ENCODE data around the gene ERICH6B. TPM values are rescaled to one million over a fixed set of nuclear protein-coding genes. Genes with fewer than 3 reads are reported as not detected.

ERICH6B gene
- total and polyA plus RNA-seq, 2 experiments from 2014 or later, result not detected

DNA sequence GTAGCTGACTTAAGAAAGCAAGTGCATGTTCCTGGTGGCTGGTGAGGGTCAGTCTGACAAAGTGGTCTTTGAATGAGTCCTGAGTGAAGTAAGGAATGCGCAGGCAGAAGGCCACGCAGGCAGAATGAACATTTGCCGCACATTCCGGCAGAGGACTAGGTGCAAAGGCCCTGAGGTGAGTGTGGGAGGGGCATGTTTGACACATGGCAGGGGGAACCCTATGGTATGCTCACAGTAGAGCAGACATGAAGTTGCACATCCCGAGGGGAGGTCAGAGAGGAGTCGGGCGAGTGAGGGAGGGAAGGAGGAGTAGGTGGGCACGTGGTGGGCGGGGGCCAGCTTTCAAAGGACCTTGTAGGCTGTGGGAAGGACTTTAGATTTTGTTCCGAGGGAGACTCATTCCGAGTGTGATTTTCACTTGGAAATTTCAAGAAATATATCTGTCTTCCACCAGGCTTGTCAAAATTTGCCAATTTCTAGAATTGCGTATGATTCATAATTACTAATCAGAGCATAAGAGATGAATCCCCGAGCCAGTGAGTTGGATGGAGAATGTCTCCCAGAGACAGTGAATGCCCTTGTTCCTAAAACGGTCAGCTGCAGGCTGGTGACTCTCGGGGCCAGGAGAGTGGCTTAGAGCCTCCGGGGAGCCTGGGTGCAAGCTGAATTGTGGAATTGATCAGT, 40.3 kb downstream of the ERICH6B start (continued):
- TF ChIP-seq, protein P1, sequence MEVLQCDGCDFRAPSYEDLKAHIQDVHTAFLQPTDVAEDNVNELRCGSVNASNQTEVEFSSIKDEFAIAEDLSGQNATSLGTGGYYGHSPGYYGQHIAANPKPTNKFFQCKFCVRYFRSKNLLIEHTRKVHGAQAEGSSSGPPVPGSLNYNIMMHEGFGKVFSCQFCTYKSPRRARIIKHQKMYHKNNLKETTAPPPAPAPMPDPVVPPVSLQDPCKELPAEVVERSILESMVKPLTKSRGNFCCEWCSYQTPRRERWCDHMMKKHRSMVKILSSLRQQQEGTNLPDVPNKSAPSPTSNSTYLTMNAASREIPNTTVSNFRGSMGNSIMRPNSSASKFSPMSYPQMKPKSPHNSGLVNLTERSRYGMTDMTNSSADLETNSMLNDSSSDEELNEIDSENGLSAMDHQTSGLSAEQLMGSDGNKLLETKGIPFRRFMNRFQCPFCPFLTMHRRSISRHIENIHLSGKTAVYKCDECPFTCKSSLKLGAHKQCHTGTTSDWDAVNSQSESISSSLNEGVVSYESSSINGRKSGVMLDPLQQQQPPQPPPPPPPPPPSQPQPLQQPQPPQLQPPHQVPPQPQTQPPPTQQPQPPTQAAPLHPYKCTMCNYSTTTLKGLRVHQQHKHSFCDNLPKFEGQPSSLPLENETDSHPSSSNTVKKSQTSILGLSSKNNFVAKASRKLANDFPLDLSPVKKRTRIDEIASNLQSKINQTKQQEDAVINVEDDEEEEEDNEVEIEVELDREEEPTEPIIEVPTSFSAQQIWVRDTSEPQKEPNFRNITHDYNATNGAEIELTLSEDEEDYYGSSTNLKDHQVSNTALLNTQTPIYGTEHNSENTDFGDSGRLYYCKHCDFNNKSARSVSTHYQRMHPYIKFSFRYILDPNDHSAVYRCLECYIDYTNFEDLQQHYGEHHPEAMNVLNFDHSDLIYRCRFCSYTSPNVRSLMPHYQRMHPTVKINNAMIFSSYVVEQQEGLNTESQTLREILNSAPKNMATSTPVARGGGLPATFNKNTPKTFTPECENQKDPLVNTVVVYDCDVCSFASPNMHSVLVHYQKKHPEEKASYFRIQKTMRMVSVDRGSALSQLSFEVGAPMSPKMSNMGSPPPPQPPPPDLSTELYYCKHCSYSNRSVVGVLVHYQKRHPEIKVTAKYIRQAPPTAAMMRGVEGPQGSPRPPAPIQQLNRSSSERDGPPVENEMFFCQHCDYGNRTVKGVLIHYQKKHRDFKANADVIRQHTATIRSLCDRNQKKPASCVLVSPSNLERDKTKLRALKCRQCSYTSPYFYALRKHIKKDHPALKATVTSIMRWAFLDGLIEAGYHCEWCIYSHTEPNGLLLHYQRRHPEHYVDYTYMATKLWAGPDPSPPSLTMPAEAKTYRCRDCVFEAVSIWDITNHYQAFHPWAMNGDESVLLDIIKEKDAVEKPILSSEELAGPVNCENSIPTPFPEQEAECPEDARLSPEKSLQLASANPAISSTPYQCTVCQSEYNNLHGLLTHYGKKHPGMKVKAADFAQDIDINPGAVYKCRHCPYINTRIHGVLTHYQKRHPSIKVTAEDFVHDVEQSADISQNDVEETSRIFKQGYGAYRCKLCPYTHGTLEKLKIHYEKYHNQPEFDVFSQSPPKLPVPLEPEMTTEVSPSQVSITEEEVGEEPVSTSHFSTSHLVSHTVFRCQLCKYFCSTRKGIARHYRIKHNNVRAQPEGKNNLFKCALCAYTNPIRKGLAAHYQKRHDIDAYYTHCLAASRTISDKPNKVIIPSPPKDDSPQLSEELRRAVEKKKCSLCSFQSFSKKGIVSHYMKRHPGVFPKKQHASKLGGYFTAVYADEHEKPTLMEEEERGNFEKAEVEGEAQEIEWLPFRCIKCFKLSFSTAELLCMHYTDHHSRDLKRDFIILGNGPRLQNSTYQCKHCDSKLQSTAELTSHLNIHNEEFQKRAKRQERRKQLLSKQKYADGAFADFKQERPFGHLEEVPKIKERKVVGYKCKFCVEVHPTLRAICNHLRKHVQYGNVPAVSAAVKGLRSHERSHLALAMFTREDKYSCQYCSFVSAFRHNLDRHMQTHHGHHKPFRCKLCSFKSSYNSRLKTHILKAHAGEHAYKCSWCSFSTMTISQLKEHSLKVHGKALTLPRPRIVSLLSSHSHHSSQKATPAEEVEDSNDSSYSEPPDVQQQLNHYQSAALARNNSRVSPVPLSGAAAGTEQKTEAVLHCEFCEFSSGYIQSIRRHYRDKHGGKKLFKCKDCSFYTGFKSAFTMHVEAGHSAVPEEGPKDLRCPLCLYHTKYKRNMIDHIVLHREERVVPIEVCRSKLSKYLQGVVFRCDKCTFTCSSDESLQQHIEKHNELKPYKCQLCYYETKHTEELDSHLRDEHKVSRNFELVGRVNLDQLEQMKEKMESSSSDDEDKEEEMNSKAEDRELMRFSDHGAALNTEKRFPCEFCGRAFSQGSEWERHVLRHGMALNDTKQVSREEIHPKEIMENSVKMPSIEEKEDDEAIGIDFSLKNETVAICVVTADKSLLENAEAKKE (CRISPR knock-in tag; IDR thresholded peaks at IDR 0.05), result no peak
- TF ChIP-seq NANOG (IDR thresholded peaks at IDR 0.05; ENCODE audit: borderline replicate concordance), result no peak

DNA sequence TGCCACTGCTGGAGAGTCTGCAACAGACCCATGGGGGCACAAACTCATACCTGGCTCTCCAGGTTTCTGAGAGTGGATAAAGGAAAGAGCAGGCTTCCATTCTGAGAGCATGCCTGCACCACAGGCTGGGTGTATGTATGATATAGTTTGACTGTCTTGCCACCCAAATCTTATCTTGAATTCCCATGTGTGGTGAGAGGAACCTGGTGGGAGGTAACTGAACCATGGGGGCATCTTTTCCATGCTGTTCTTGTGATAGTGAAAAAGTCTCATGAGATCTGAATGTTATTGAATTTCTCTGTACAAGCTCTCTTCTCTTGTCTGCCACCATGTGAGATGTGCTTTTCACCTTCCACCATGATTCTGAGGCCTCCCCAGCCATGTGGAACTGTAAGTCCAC, 50.2 kb downstream of the ERICH6B start:
- H3K9me2 ChIP-seq (ENCODE audit: insufficient read depth), result peaks cover 7% of the 10 kb centered on the region; the same call in 1 of the 2 replicates
- H3K4me3 ChIP-seq, result no peak overlapping the region
- peaks cover 22% of the 10 kb centered on the region for H3K36me3 Mint-ChIP-seq (ENCODE audit: low read depth)
- no peaks in the 10 kb centered on the region for H3K79me2 ChIP-seq (replicated peaks; ENCODE audit: insufficient read depth)
- H3K4me3 Mint-ChIP-seq, result no peak overlapping the region
- H3K4me1 Mint-ChIP-seq, result peaks cover 7% of the 10 kb centered on the region; the same call in 2 of the 3 replicates
- H3K9me3 Mint-ChIP-seq, result peaks cover 29% of the 10 kb centered on the region
- no peaks in the 10 kb centered on the region for H3K27me3 ChIP-seq (ENCODE audit: insufficient read depth)
- H3K4me1 ChIP-seq (ENCODE audit: insufficient read depth), result no peaks in the 10 kb centered on the region
- no peak overlapping the region for H3K27ac Mint-ChIP-seq
- ATAC-seq, result no peak
- no peaks in the 10 kb centered on the region for H3K27me3 Mint-ChIP-seq (ENCODE audit: insufficient read depth, low read depth, poor library complexity)
- H3F3A ChIP-seq (replicated peaks; ENCODE audit: low read depth), result no peaks in the 10 kb centered on the region
- TF ChIP-seq, protein P2, sequence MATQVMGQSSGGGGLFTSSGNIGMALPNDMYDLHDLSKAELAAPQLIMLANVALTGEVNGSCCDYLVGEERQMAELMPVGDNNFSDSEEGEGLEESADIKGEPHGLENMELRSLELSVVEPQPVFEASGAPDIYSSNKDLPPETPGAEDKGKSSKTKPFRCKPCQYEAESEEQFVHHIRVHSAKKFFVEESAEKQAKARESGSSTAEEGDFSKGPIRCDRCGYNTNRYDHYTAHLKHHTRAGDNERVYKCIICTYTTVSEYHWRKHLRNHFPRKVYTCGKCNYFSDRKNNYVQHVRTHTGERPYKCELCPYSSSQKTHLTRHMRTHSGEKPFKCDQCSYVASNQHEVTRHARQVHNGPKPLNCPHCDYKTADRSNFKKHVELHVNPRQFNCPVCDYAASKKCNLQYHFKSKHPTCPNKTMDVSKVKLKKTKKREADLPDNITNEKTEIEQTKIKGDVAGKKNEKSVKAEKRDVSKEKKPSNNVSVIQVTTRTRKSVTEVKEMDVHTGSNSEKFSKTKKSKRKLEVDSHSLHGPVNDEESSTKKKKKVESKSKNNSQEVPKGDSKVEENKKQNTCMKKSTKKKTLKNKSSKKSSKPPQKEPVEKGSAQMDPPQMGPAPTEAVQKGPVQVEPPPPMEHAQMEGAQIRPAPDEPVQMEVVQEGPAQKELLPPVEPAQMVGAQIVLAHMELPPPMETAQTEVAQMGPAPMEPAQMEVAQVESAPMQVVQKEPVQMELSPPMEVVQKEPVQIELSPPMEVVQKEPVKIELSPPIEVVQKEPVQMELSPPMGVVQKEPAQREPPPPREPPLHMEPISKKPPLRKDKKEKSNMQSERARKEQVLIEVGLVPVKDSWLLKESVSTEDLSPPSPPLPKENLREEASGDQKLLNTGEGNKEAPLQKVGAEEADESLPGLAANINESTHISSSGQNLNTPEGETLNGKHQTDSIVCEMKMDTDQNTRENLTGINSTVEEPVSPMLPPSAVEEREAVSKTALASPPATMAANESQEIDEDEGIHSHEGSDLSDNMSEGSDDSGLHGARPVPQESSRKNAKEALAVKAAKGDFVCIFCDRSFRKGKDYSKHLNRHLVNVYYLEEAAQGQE (IDR thresholded peaks at IDR 0.05; ENCODE audit: unreplicated experiment), result no peak
- TF ChIP-seq, protein P3, sequence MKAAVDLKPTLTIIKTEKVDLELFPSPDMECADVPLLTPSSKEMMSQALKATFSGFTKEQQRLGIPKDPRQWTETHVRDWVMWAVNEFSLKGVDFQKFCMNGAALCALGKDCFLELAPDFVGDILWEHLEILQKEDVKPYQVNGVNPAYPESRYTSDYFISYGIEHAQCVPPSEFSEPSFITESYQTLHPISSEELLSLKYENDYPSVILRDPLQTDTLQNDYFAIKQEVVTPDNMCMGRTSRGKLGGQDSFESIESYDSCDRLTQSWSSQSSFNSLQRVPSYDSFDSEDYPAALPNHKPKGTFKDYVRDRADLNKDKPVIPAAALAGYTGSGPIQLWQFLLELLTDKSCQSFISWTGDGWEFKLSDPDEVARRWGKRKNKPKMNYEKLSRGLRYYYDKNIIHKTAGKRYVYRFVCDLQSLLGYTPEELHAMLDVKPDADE (IDR thresholded peaks at IDR 0.05), result no peak
- TF ChIP-seq JUNB (IDR thresholded peaks at IDR 0.05; ENCODE audit: unreplicated experiment), result no peak
- TF ChIP-seq CREB1 (CRISPR knock-in tag; IDR thresholded peaks at IDR 0.05; ENCODE audit: low read depth), result no peak
- TF ChIP-seq, protein P4, sequence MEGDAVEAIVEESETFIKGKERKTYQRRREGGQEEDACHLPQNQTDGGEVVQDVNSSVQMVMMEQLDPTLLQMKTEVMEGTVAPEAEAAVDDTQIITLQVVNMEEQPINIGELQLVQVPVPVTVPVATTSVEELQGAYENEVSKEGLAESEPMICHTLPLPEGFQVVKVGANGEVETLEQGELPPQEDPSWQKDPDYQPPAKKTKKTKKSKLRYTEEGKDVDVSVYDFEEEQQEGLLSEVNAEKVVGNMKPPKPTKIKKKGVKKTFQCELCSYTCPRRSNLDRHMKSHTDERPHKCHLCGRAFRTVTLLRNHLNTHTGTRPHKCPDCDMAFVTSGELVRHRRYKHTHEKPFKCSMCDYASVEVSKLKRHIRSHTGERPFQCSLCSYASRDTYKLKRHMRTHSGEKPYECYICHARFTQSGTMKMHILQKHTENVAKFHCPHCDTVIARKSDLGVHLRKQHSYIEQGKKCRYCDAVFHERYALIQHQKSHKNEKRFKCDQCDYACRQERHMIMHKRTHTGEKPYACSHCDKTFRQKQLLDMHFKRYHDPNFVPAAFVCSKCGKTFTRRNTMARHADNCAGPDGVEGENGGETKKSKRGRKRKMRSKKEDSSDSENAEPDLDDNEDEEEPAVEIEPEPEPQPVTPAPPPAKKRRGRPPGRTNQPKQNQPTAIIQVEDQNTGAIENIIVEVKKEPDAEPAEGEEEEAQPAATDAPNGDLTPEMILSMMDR (conservative IDR thresholded peaks at IDR 0.05; ENCODE audit: low read depth in 2 of 2), result no peak
- no peak for TF ChIP-seq POLR2AphosphoS5 (IDR thresholded peaks at IDR 0.05; ENCODE audit: low read depth)
- TF ChIP-seq ZNF331 (CRISPR knock-in tag; IDR thresholded peaks at IDR 0.05; ENCODE audit: low read depth), result no peak
- TF ChIP-seq NANOG (IDR thresholded peaks at IDR 0.05; ENCODE audit: borderline replicate concordance), result no peak
- no peak for TF ChIP-seq STAT1 (IDR thresholded peaks at IDR 0.05; ENCODE audit: unreplicated experiment)
- TF ChIP-seq EZH2phosphoT487 (IDR thresholded peaks at IDR 0.05; ENCODE audit: unreplicated experiment), result no peak
- no peak for DNase-seq (ENCODE audit: low spot score)
- no peak overlapping the region for H3K27ac ChIP-seq (ENCODE audit: low read depth)
- no peaks in the 10 kb centered on the region for H4K20me1 ChIP-seq (replicated peaks; ENCODE audit: insufficient read depth)
- H3K4me2 ChIP-seq, result no peak overlapping the region
- H2AFZ ChIP-seq, result no peak overlapping the region
- H3K36me3 ChIP-seq (ENCODE audit: insufficient read depth), result no peaks in the 10 kb centered on the region
